ENCODE data around the gene RNF130. TPM values are rescaled to one million over a fixed set of nuclear protein-coding genes. Genes with fewer than 3 reads are reported as not detected.

RNF130 gene
- total RNA-seq, 1 donor from 2014 or later: 19.8 TPM

DNA sequence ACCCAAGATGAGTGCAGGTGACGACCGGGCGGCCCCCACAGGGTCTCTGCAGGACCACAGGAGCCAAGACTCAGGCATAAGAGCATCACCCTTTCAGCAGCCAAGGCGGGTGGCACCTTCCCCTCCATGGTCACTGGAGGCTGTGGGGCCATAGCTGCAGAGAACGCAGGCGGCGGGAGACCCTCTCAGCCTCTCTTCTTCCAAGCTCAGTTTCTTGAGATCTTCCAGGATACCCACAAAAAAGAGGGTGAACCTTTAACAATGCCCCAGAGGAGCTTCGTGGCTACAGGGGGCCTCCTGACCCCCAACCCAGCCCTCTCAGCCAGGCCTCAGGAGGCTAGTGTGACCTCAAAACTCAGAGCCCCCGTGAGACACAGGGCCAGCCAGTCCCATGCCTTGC, 158.1 kb downstream of the RNF130 start:
- H3K36me3 ChIP-seq (ENCODE audit: control insufficient read depth in 3 of 3, insufficient read depth in 3 of 3, low read length in 3 of 3): no peaks in the 10 kb centered on the region
- H3K9ac ChIP-seq (ENCODE audit: low read depth in 1 of 3, low read length in 3 of 3): no peak overlapping the region
- no peak overlapping the region for H3K4me3 ChIP-seq (ENCODE audit: low read length in 3 of 3)
- peaks cover 0 to 5% (median 0%) of the 10 kb centered on the region in 3 donors for H3K27me3 ChIP-seq (ENCODE audit: control insufficient read depth in 3 of 3, insufficient read depth in 3 of 3, low read length in 3 of 3)
- H3K9me3 ChIP-seq (ENCODE audit: control insufficient read depth in 3 of 3, low read length in 3 of 3): no peaks in the 10 kb centered on the region
- peak overlapping the region; percentile 47 for H3K27ac ChIP-seq (ENCODE audit: low read depth, low read length)
- peaks cover 6 to 32% (median 20%) of the 10 kb centered on the region in 3 donors for H3K4me1 ChIP-seq (ENCODE audit: control insufficient read depth in 3 of 3, insufficient read depth in 3 of 3, low read length in 3 of 3)

DNA sequence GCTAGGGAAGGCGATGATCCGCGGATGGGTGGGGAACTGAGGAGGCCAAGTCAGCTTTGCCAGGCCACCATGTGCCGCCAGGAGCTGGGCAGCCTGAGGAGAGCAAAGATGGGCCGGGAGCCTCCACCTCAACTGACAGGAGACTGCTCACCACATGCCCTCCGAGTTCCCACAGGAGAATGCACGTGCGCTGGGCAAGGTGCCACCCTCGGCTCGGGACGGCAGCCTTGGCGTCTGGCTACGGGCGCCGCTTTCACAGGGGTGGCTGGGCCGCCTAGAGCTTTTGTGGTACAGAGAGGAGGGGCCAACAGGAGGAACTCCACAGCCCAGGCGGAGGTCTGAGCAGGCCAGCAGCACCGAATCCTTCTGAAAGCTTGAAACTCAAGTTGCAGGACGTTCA, 158.6 kb downstream of the RNF130 start:
- H3K27ac ChIP-seq (ENCODE audit: low read depth, low read length): peak overlapping the region; percentile 47
- H3K9me3 ChIP-seq (ENCODE audit: control insufficient read depth in 3 of 3, low read length in 3 of 3): no peaks in the 10 kb centered on the region

DNA sequence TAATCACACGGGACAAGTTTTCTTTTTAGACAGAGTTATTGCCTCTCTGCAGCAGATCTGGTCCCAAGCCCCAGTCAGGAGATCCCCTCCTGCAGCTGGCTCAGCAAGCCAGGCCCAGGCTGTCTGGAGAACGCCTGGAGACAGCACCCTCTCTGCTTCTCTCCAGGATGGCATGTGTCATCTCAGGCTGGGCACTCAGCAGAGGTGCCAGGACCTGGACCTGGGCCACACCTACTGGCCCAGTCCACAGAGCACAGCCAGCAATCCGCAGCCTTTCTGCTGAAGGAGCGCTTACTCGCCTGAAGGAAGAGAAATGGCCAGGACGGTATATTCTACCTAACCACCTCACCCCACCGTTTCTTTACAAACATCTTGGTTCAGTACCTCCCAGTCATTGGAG, 159.2 kb downstream of the RNF130 start:
- Histone ChIP-seq H3K4me1 (ENCODE audit: control insufficient read depth in 3 of 3, insufficient read depth in 3 of 3, low read length in 3 of 3) (peaks cover 6 to 38% (median 20%) of the 10 kb centered on the region in 3 donors), H3K27ac (ENCODE audit: low read depth, low read length) (peak overlapping the region; percentile 47), H3K4me3 (ENCODE audit: low read length in 3 of 3) (no peak overlapping the region), H3K27me3 (ENCODE audit: control insufficient read depth in 3 of 3, insufficient read depth in 3 of 3, low read length in 3 of 3) (peaks cover 0 to 5% (median 0%) of the 10 kb centered on the region in 3 donors), H3K9me3 (ENCODE audit: control insufficient read depth in 3 of 3, low read length in 3 of 3) (no peaks in the 10 kb centered on the region), H3K36me3 (ENCODE audit: control insufficient read depth in 3 of 3, insufficient read depth in 3 of 3, low read length in 3 of 3) (no peaks in the 10 kb centered on the region), H3K9ac (ENCODE audit: low read depth in 1 of 3, low read length in 3 of 3) (peak overlapping the region in 2 of 3 donors; percentile 33 to 53)

More for the DNA sequence above, 158.6 kb downstream of the RNF130 start:
- peaks cover 6 to 37% (median 20%) of the 10 kb centered on the region in 3 donors for H3K4me1 ChIP-seq (ENCODE audit: control insufficient read depth in 3 of 3, insufficient read depth in 3 of 3, low read length in 3 of 3)
- H3K27me3 ChIP-seq (ENCODE audit: control insufficient read depth in 3 of 3, insufficient read depth in 3 of 3, low read length in 3 of 3): peaks cover 0 to 5% (median 0%) of the 10 kb centered on the region in 3 donors
- peak overlapping the region in 1 of 3 donors; percentile 8 for H3K9ac ChIP-seq (ENCODE audit: low read depth in 1 of 3, low read length in 3 of 3)
- H3K4me3 ChIP-seq (ENCODE audit: low read length in 3 of 3): no peak overlapping the region
- H3K36me3 ChIP-seq (ENCODE audit: control insufficient read depth in 3 of 3, insufficient read depth in 3 of 3, low read length in 3 of 3): no peaks in the 10 kb centered on the region

DNA sequence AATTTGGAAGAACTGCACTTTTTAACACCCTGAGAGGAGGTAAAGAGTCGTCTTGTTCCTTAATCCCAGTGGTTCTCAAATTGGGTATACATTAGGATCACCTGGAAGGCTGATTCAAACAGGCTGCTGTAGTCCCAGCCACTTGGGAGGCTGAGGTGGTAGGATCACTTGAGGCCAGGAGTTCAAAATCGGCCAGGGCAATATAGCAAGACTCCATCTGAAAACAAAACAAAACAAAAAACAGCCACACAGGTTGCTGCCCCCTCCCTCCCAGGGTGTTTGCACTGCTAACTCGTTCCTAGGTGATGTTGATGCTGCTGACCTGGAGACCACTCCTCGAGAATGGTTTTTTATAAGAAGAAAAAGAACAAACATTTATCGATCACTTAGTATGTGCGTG, 162.3 kb downstream of the RNF130 start:
- H3K9me3 ChIP-seq (ENCODE audit: control insufficient read depth in 3 of 3, low read length in 3 of 3): no peaks in the 10 kb centered on the region
- H3K36me3 ChIP-seq (ENCODE audit: control insufficient read depth in 3 of 3, insufficient read depth in 3 of 3, low read length in 3 of 3): peaks cover 0 to 7% (median 5%) of the 10 kb centered on the region in 3 donors
- H3K9ac ChIP-seq (ENCODE audit: low read depth in 1 of 3, low read length in 3 of 3): no peak overlapping the region
- H3K4me1 ChIP-seq (ENCODE audit: control insufficient read depth in 3 of 3, insufficient read depth in 3 of 3, low read length in 3 of 3): peaks cover 17 to 46% (median 30%) of the 10 kb centered on the region in 3 donors
- no peak overlapping the region for H3K4me3 ChIP-seq (ENCODE audit: low read length in 3 of 3)
- H3K27ac ChIP-seq (ENCODE audit: low read depth, low read length): no peak overlapping the region
- no peaks in the 10 kb centered on the region for H3K27me3 ChIP-seq (ENCODE audit: control insufficient read depth in 3 of 3, insufficient read depth in 3 of 3, low read length in 3 of 3)

DNA sequence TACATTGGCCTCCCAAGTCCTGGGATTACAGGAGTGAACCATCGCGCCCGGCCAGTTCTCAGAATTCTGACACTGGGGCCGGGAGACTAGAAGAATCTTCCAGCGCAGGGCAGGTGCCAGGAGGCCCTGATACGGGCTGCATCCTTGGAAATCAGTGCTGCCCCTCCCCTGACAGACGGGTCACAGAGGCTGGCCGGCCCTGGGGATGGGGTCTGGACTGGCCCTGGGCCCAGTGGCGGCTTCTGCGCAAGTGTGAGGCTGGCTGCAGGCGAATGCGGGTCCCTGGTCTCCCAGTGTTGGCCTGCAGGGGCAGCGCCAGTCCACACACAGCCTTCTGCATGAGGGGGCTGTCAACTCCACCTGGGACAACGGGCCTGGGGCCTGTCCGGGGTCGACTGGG, 163.0 kb downstream of the RNF130 start:
- Histone ChIP-seq H3K4me3 (ENCODE audit: low read length in 3 of 3) (peak overlapping the region in 1 of 3 donors; percentile 62), H3K27ac (ENCODE audit: low read depth, low read length) (peak overlapping the region; percentile 25)

DNA sequence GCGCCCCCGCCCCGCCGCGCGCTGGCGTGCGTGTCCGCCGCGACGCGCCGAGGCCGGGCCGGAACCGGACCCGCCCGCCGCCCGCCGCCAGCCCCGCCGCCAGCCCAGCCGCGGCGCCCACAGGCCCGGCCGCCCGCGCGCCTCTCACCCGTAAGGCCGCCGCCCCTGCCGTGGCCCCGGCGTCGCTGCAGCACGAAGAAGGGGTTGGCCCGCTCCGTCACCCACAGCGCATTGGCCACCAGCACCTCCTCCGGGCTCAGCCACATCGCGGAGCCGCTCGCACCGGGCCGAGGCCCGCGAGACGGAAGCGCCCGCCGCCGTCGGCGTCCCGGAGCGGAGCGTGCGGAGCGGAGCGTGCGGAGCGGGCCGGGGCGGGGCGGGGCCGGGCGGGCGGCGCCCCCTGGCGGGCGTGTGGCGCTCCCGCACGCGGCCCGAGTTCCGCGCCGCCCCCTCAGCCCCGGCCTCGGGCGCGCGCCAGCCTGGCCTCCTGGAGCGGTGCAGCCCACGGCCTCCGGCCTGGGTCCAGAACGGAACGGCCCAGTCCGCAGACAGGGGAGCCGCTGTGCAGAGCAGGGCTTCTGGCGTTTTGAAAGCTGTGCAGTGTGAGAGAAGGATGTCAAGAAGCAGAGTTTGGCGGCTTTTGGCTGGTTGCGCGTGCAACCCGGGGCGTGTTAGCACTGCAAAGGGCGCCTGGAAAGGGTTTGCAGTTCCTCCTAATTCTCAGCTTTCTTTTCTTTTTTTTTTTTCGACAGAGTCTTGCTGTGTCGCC, 163.8 kb downstream of the RNF130 start, which contains the start of gene TBC1D9B:
TBC1D9B (minus strand) TSS at position 342 of the 769 bp plus-strand sequence; CDS start at position 266, 76 bp downstream.
- peaks cover 17 to 31% (median 18%) of the 10 kb centered on the region in 3 donors for H3K4me1 ChIP-seq (ENCODE audit: control insufficient read depth in 3 of 3, insufficient read depth in 3 of 3, low read length in 3 of 3)
- H3K36me3 ChIP-seq (ENCODE audit: control insufficient read depth in 3 of 3, insufficient read depth in 3 of 3, low read length in 3 of 3): peaks cover 13 to 19% (median 15%) of the 10 kb centered on the region in 3 donors
- H3K9ac ChIP-seq (ENCODE audit: low read depth in 1 of 3, low read length in 3 of 3): peak within 1 kb of the TSS; percentile 71 to 88 (median 78)
- no peaks in the 10 kb centered on the region for H3K9me3 ChIP-seq (ENCODE audit: control insufficient read depth in 3 of 3, low read length in 3 of 3)
- peak within 1 kb of the TSS; percentile 25 for H3K27ac ChIP-seq (ENCODE audit: low read depth, low read length)
- H3K4me3 ChIP-seq (ENCODE audit: low read length in 3 of 3): peak within 1 kb of the TSS; percentile 65 to 79 (median 77)
- no peaks in the 10 kb centered on the region for H3K27me3 ChIP-seq (ENCODE audit: control insufficient read depth in 3 of 3, insufficient read depth in 3 of 3, low read length in 3 of 3)

More for the DNA sequence above, 163.0 kb downstream of the RNF130 start:
- Histone ChIP-seq H3K27me3 (ENCODE audit: control insufficient read depth in 3 of 3, insufficient read depth in 3 of 3, low read length in 3 of 3) (no peaks in the 10 kb centered on the region), H3K9me3 (ENCODE audit: control insufficient read depth in 3 of 3, low read length in 3 of 3) (no peaks in the 10 kb centered on the region), H3K9ac (ENCODE audit: low read depth in 1 of 3, low read length in 3 of 3) (peak overlapping the region in 2 of 3 donors; percentile 64 to 88), H3K36me3 (ENCODE audit: control insufficient read depth in 3 of 3, insufficient read depth in 3 of 3, low read length in 3 of 3) (peaks cover 5 to 12% (median 10%) of the 10 kb centered on the region in 3 donors), H3K4me1 (ENCODE audit: control insufficient read depth in 3 of 3, insufficient read depth in 3 of 3, low read length in 3 of 3) (peaks cover 17 to 39% (median 24%) of the 10 kb centered on the region in 3 donors)

DNA sequence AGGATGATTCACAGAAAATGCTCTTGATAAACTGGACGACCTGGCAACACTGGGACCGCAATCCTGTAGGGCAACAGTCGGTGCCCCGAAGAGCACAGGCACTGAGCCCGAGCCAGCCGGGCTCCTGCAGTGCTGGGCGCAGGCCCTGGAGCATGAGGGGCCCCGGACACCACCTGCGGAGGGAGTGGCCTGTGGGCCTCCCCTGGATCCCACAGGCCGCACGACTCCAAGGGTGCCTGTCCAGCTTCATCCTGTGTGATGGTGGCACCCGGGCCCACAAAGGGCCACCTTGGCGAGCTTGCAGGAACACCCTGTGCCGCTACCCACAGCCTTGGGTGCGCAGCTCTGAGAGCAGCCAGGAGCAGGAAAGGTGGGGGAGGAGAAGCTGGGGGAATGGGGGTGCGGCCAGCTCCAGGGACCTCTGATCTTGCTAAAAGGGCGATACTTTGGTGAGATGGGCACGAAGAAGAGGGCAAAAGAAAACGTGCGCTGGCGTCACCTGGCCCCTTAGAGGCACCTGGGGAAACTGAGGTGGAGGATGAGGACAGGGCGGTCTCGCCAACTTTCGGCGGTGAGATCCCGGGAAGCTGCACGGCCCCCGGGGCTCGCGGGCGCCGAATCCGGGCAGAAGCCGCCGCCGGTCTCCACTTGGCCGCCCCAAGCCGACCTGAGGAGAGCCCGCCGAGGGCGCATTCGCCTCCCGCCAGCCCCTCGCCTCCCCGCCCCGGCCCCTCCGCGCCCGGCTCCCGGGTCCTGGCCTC, 164.6 kb downstream of the RNF130 start:
- Histone ChIP-seq H3K9ac (ENCODE audit: low read depth in 1 of 3, low read length in 3 of 3) (peak overlapping the region; percentile 71 to 82 (median 78)), H3K27me3 (ENCODE audit: control insufficient read depth in 3 of 3, insufficient read depth in 3 of 3, low read length in 3 of 3) (no peaks in the 10 kb centered on the region), H3K4me1 (ENCODE audit: control insufficient read depth in 3 of 3, insufficient read depth in 3 of 3, low read length in 3 of 3) (peaks cover 10 to 30% (median 16%) of the 10 kb centered on the region in 3 donors), H3K36me3 (ENCODE audit: control insufficient read depth in 3 of 3, insufficient read depth in 3 of 3, low read length in 3 of 3) (peaks cover 15 to 24% (median 17%) of the 10 kb centered on the region in 3 donors), H3K4me3 (ENCODE audit: low read length in 3 of 3) (peak overlapping the region; percentile 65 to 79 (median 77)), H3K27ac (ENCODE audit: low read depth, low read length) (peak overlapping the region; percentile 25), H3K9me3 (ENCODE audit: control insufficient read depth in 3 of 3, low read length in 3 of 3) (no peaks in the 10 kb centered on the region)

DNA sequence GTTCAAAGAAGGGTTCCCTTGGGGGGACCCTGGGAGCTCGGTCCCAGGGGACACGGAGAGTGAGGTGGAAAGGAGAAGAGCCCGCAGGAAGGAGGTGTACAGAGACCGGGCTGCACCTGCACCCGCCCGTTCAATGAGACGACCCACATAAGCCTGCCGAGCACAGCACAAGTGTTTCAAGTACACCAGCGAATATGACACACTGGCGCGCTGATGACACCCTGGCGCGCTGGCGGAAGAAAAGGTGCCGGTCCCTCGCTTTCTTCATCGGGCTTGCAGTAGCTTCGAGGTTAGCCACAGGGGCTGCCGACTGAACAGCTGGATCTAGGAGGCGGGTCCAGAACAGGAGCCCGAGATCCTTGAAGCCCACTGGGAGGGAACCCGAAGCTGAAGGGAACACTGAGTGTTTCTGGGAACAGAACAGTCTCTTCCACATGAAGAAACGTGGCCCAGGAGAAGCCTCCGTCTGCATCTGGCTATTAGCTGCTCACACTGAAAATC, 165.2 kb downstream of the RNF130 start:
- H3K9ac ChIP-seq (ENCODE audit: low read depth in 1 of 3, low read length in 3 of 3): peak overlapping the region in 2 of 3 donors; percentile 78 to 82
- H3K27me3 ChIP-seq (ENCODE audit: control insufficient read depth in 3 of 3, insufficient read depth in 3 of 3, low read length in 3 of 3): no peaks in the 10 kb centered on the region
- peak overlapping the region; percentile 65 to 79 (median 77) for H3K4me3 ChIP-seq (ENCODE audit: low read length in 3 of 3)
- peaks cover 16 to 34% (median 20%) of the 10 kb centered on the region in 3 donors for H3K4me1 ChIP-seq (ENCODE audit: control insufficient read depth in 3 of 3, insufficient read depth in 3 of 3, low read length in 3 of 3)
- peak overlapping the region; percentile 25 for H3K27ac ChIP-seq (ENCODE audit: low read depth, low read length)
- H3K9me3 ChIP-seq (ENCODE audit: control insufficient read depth in 3 of 3, low read length in 3 of 3): no peaks in the 10 kb centered on the region
- H3K36me3 ChIP-seq (ENCODE audit: control insufficient read depth in 3 of 3, insufficient read depth in 3 of 3, low read length in 3 of 3): peaks cover 16 to 24% (median 19%) of the 10 kb centered on the region in 3 donors

DNA sequence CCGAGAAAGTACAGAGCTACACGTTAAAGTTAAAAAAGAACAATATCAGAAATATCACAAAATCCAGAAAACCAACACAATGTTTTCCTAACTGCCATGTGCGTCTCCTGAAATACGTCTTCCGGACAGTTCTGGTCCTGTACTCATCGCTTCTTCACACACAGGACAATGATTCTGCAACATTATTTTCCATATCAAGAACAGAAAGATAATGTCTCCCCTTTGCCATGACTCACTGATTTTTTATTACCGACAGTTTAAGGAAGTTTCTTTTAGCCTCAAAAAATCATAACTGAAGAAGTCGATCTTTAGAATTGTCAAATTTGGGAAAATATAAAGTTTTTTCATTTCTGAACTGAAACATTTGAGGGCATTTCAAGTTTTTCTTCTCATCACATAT, 166.4 kb downstream of the RNF130 start:
- H3K4me1 ChIP-seq (ENCODE audit: control insufficient read depth in 3 of 3, insufficient read depth in 3 of 3, low read length in 3 of 3): peaks cover 22 to 46% (median 31%) of the 10 kb centered on the region in 3 donors
- H3K9me3 ChIP-seq (ENCODE audit: control insufficient read depth in 3 of 3, low read length in 3 of 3): no peaks in the 10 kb centered on the region
- H3K27me3 ChIP-seq (ENCODE audit: control insufficient read depth in 3 of 3, insufficient read depth in 3 of 3, low read length in 3 of 3): no peaks in the 10 kb centered on the region
- no peak overlapping the region for H3K4me3 ChIP-seq (ENCODE audit: low read length in 3 of 3)
- no peak overlapping the region for H3K27ac ChIP-seq (ENCODE audit: low read depth, low read length)
- no peak overlapping the region for H3K9ac ChIP-seq (ENCODE audit: low read depth in 1 of 3, low read length in 3 of 3)
- peaks cover 16 to 24% (median 19%) of the 10 kb centered on the region in 3 donors for H3K36me3 ChIP-seq (ENCODE audit: control insufficient read depth in 3 of 3, insufficient read depth in 3 of 3, low read length in 3 of 3)
